Stomach smooth muscle (tissue), 2 donors: Measurements from ENCODE around the gene SLC13A4.

ENCODE experiments used
- H3K27ac ChIP-seq: one replicate; pipeline ENCODE4 v1.7.0; 2013; ENCODE audit warnings: mild to moderate bottlenecking, low read length, inconsistent platforms
- H3K27me3 ChIP-seq, 2 donors: one replicate each; pipeline ENCODE4 v1.7.0; 2013; ENCODE audit warnings: low read length in 2 of 2; ENCODE audit not compliant: insufficient read depth in 2 of 2, control insufficient read depth in 1 of 2
- H3K36me3 ChIP-seq, 2 donors: one replicate each; pipeline ENCODE4 v1.7.0; 2013; ENCODE audit warnings: low read length in 2 of 2; ENCODE audit not compliant: control insufficient read depth in 2 of 2, insufficient read depth in 2 of 2
- H3K4me1 ChIP-seq: one replicate; pipeline ENCODE4 v1.7.0; 2013; ENCODE audit warnings: low read length; ENCODE audit not compliant: control insufficient read depth, insufficient read depth
- H3K4me3 ChIP-seq, 2 donors: one replicate each; pipeline ENCODE4 v1.7.0; 2013; ENCODE audit warnings: low read length in 2 of 2
- H3K9ac ChIP-seq, 2 donors: one replicate each; pipeline ENCODE4 v1.7.0; 2013; ENCODE audit warnings: low read length in 2 of 2, mild to moderate bottlenecking in 1 of 2
- H3K9me3 ChIP-seq, 2 donors: one replicate each; pipeline ENCODE4 v1.7.0; 2013; ENCODE audit warnings: low read length in 2 of 2; ENCODE audit not compliant: control insufficient read depth in 2 of 2
- donor health status: healthy.
- donor health status: Pancreatic carcinoma.

SLC13A4 gene

DNA sequence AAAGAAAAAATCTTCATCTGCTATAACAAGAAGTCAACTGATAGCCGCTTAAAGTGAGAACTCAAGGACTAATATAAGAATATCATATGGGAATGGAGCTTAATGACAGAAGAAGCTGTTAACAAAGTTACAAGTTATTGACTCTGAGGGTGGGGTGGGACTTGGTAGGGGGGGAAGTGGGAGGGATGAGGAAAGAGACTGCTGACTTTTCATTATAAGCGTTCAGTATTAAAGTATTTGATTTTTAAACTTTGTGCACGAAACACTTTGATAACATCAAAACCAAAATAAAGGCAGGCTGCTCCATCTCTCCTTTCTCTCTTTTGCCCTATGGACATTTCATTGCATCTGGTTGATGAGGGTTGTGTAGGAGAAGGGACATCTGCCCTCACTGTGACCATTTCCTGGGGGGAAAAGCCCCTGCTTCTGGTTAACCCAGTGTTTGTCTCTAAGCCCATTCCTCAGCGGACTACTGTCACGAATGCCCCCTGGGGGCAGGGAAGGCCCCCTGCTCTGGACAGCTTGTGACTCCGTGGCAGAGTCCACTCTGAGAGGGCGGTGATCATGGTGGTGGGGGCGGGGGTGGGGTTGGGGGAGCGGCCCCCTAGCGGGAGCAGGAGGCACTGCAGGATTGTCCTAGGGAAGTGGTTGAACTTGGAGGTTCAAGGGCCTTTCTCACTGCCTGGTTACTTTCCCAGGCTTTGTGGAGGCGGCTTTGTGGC lies 17.4 kb downstream of the SLC13A4 start:
- Histone ChIP-seq H3K9me3 (no peaks in the 10 kb centered on the region), H3K27me3 (peaks cover 0 to 4% of the 10 kb centered on the region in 2 donors), H3K4me3 (no peak overlapping the region), H3K9ac (no peak overlapping the region), H3K36me3 (no peaks in the 10 kb centered on the region), H3K27ac (no peak overlapping the region), H3K4me1 (no peaks in the 10 kb centered on the region)

DNA sequence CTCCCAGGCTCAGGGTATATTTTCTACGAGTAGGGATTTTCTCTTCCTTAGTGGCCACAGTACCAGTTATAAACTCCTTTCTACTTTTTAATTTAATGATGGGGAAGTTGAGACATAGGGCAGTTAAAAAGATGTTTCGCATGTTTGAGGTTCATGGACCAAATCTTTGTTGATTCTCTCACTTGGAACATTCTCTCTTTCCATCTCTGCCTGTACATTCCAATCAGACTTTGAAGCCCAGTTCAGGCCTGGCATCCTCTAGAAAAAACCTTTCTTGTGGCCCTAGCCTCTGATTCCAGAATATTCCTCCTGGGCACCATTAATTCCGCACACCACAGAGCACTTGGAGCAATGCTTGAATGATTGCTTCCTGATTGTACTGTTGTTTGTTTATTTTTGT lies 18.5 kb downstream of the SLC13A4 start:
- Histone ChIP-seq H3K9ac (no peak overlapping the region), H3K4me1 (no peaks in the 10 kb centered on the region), H3K36me3 (no peaks in the 10 kb centered on the region), H3K27me3 (peaks cover 0 to 2% of the 10 kb centered on the region in 2 donors), H3K27ac (no peak overlapping the region), H3K4me3 (no peak overlapping the region), H3K9me3 (no peaks in the 10 kb centered on the region)

DNA sequence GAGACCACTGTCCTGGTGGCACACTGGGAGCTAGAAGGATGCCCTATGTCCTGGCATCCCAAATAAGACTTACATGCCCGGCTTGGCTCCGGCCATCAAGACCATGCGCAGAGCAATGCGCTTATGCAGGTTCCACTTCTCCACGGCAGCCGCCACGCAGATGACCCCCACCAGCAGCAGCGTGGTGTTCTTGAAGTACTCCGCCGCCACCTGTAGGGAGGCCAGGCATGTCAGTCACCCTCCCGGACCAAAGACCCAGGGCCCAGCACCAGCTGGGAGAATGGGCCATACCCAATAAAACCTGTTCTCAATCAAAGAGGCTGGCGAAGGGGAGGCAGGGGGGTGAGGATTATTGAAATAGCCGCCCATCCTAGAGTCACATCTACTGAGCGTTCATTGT lies 19.9 kb downstream of the SLC13A4 start:
- H3K36me3 ChIP-seq: no peaks in the 10 kb centered on the region
- H3K9ac ChIP-seq: no peak overlapping the region
- H3K9me3 ChIP-seq: no peaks in the 10 kb centered on the region
- no peaks in the 10 kb centered on the region for H3K4me1 ChIP-seq
- no peaks in the 10 kb centered on the region for H3K27me3 ChIP-seq
- no peak overlapping the region for H3K27ac ChIP-seq
- H3K4me3 ChIP-seq: no peak overlapping the region

DNA sequence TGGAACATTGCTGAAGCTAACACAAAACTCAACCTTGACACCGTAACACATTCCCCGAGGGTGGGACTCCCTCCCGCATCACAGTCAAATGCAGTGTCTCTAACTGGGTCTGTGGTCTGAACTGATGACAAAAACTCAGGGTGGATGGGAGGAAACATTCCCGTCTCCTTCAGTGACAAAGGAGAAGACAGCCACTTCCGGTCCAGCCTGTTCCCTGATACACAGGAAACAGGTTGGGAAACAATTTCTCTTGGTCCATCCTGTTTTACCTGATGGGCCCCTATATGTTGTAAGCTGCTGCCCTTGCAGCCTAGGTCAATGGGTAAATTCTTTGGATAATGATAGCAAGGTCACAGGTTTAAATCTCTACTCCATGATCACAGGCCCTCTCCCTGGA lies 20.4 kb downstream of the SLC13A4 start:
- H3K4me3 ChIP-seq: no peak overlapping the region
- no peaks in the 10 kb centered on the region for H3K9me3 ChIP-seq
- H3K27ac ChIP-seq: no peak overlapping the region
- H3K9ac ChIP-seq: no peak overlapping the region
- no peaks in the 10 kb centered on the region for H3K27me3 ChIP-seq
- no peaks in the 10 kb centered on the region for H3K4me1 ChIP-seq
- no peaks in the 10 kb centered on the region for H3K36me3 ChIP-seq

DNA sequence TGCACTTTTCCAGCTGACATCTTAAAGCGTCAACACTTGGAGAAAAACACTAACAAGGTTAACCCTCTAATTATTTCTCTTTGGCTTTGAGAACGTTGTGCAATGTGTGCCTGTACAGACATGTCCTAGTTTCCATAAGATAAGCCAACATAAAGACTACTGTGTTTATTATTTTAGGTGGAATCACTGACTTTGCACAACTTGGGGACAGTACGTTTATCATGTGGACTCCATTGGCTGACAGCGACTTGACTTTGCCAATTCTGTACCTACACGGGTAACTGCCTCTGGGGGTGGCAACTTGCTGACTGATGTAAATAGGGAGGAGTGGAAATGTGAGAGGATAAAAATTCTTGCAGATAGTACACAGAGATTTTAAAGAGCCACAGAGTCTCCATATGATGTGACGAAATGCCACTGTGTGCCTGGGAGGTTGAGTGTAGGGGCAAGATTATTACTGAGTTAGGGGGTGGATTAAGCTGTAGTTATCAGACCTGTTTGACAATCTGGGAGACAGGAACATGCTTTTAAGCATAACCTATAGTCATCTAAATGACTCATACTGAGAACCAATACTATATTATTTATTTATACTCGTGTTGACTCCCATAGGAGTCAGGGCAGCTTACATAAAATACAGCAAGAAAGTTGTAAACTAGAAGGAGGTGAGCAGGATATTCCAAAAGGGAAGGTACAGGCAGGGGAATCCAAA lies 21.0 kb downstream of the SLC13A4 start:
- Histone ChIP-seq H3K9me3 (no peaks in the 10 kb centered on the region), H3K4me1 (no peaks in the 10 kb centered on the region), H3K27ac (no peak overlapping the region), H3K9ac (no peak overlapping the region), H3K4me3 (no peak overlapping the region), H3K27me3 (no peaks in the 10 kb centered on the region), H3K36me3 (no peaks in the 10 kb centered on the region)

DNA sequence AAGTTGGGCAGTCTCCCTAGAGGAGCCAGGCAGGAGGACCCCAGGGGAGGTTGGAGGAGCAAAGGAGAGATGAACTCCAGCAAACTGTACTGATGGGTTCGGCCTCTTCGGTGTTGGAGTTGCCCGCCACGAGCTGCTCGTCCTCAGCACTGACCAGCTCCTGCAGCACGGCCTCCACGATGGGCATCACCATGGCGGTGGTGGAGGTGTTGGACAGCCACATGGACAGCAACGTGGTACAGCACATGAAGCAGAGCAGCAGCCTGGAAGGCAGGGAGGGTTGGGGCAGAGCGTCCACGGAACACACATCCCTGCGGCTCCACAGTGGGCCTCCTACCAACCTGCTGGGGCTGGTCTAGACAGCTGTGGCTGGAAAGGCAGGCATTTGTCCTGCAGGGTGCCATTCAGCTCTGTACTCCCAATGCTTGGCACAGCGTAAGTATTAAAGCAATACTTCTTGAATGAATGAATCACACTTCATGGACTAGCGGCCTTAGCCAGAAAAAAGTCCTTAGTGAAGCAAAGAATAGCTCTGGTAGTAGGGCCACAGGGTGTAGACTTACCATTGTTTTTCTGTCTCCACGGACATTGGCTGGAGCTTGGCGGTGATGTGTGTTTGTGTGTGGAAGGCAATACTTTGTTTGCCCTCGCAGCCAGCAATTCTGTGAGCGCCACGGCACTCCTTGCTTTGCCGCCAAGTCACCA lies 21.8 kb downstream of the SLC13A4 start:
- Histone ChIP-seq H3K4me3 (no peak overlapping the region), H3K36me3 (no peaks in the 10 kb centered on the region), H3K27me3 (no peaks in the 10 kb centered on the region), H3K9ac (no peak overlapping the region), H3K9me3 (no peaks in the 10 kb centered on the region), H3K4me1 (no peaks in the 10 kb centered on the region), H3K27ac (no peak overlapping the region)

DNA sequence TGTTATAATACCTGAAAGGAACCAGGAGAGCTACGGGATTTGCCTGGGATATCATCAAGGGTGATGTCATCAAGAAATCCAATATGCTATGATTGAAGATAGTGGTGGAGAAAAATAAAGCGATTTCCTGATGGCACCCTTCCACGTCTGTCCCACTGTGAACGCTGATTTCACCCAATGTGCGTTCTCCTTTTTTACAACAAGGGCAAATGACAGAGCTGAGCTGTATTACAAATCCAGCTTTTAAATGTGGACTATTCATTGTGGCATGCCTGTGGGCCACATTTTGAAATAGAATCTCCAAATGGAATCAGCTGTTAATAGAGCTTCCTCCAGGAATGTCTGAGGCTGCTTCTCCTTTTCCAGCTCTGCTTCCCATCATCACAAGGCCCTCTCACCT lies 23.3 kb downstream of the SLC13A4 start:
- H3K27me3 ChIP-seq: no peaks in the 10 kb centered on the region
- no peaks in the 10 kb centered on the region for H3K4me1 ChIP-seq
- H3K4me3 ChIP-seq: no peak overlapping the region
- no peaks in the 10 kb centered on the region for H3K36me3 ChIP-seq
- no peak overlapping the region for H3K27ac ChIP-seq
- H3K9me3 ChIP-seq: no peaks in the 10 kb centered on the region
- no peak overlapping the region for H3K9ac ChIP-seq

DNA sequence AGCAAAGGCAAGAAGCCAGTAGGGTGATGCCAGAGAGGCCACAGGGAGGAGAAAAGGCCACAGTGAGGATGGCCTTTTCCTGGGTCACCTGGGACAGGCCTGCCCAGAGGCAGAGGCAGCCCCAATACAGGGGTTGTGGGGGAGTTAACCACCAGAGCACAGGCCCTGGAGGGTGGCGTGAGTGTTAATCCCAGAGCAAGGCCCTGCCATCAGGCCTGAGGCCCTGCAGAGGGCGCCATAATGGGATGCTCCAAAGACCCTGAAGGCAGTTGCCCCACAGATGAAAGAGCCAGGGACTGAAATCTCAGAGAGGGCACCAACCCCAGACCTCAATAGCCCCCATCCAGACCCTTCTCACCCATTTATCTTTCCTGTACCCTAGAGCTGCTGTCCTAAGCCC lies 23.9 kb downstream of the SLC13A4 start:
- H3K4me3 ChIP-seq: no peak overlapping the region
- no peaks in the 10 kb centered on the region for H3K4me1 ChIP-seq
- H3K27me3 ChIP-seq: no peaks in the 10 kb centered on the region
- no peak overlapping the region for H3K27ac ChIP-seq
- H3K9ac ChIP-seq: no peak overlapping the region
- no peaks in the 10 kb centered on the region for H3K9me3 ChIP-seq
- no peaks in the 10 kb centered on the region for H3K36me3 ChIP-seq

DNA sequence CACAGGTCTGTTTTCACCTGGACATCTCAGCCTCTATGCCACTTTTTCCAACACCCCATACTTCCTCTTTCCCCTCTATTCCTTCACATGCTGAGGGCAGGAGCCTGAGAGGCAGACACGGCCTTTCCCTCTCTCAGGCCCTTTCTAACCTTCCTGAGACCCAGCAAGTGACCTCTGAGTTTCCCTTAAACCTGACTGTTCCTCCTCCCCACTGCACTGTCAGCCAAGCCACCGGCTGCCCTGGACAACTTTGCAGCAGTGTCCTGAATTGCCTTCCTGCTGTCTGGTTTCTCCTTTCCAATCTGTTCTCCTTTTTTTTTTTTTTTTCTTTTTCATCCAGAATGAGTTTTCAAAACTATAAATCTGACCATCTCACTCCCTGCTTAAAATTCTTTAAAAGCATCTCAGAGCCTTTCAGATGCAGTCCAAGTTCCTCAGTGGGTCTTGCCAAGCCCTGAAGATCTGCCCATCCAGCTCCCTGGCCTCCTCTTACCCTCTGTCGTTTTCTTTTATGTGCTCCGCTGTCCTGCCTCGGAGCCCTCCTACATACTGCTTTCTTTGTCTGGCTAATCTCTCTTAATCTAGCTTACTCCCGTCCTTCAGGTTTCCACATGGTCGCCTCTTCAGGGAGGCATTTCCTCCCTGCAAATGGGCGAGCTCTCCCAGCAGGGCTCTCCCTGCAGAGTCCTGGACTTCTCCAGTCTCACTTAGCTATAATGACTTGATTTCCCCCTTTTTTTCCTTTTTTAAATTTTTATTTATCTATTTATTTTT lies 30.5 kb downstream of the SLC13A4 start:
- no peak overlapping the region for H3K4me3 ChIP-seq
- no peaks in the 10 kb centered on the region for H3K27me3 ChIP-seq
- H3K9ac ChIP-seq: no peak overlapping the region
- H3K36me3 ChIP-seq: peaks cover under 1 to 6% of the 10 kb centered on the region in 2 donors
- no peaks in the 10 kb centered on the region for H3K4me1 ChIP-seq
- H3K9me3 ChIP-seq: no peaks in the 10 kb centered on the region
- H3K27ac ChIP-seq: no peak overlapping the region

DNA sequence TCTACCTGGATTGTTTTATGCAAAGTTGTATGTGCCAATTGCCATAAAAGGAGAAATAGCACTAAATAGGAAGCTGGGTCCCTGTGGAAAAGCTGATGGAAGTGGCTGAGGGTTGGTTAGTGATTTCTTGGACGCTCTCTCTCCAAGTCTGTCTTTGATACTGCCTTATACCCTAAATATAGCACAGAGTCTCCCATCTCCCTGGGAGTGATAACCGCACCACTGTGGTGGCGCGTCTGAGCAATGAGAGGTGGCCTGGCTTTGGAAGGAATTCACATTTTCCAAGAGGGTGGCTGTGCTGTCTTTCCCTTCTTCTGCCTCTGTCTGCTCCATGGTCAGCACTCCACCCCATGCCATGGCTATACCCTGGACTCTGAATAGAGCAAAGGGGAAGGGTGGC lies 34.4 kb downstream of the SLC13A4 start:
- no peak overlapping the region for H3K4me3 ChIP-seq
- H3K27me3 ChIP-seq: no peaks in the 10 kb centered on the region
- no peak overlapping the region for H3K9ac ChIP-seq
- no peaks in the 10 kb centered on the region for H3K4me1 ChIP-seq
- H3K36me3 ChIP-seq: peaks cover 10 to 11% of the 10 kb centered on the region in 2 donors
- H3K27ac ChIP-seq: no peak overlapping the region
- H3K9me3 ChIP-seq: no peaks in the 10 kb centered on the region
